Colonic mucosa (tissue), 4 donors: ENCODE measurements around the gene NMNAT1. TPM values are rescaled to one million over a fixed set of nuclear protein-coding genes. Genes with fewer than 3 reads are reported as not detected.

Source experiments
- DNase-seq: peaks from one replicate; pipeline ENCODE4 v3.0.0-alpha.2; 2020
- H3K27ac ChIP-seq: fragments of 200-600 bp; one replicate; pipeline ENCODE4 v1.8.0; 2021
- H3K27me3 ChIP-seq: fragments of 200-600 bp; one replicate; pipeline ENCODE4 v1.8.0; 2021
- H3K36me3 ChIP-seq: fragments of 200-600 bp; one replicate; pipeline ENCODE4 v1.8.0; 2021
- H3K4me1 ChIP-seq: fragments of 200-600 bp; one replicate; pipeline ENCODE4 v1.8.0; 2021; ENCODE audit warnings: mild to moderate bottlenecking
- H3K4me3 ChIP-seq: fragments of 200-600 bp; one replicate; pipeline ENCODE4 v1.8.0; 2021
- H3K9ac ChIP-seq, 2 donors: one replicate each; pipeline ENCODE4 v1.7.0; 2013; ENCODE audit warnings: control low read depth in 2 of 2, low read depth in 2 of 2, low read length in 2 of 2
- H3K9me3 ChIP-seq: fragments of 200-600 bp; one replicate; pipeline ENCODE4 v1.8.0; 2021
- CTCF ChIP-seq: fragments of 200-600 bp; IDR thresholded peaks from one replicate; pipeline ENCODE4 v1.8.0; 2022; ENCODE audit warnings: antibody characterized with exemption, mild to moderate bottlenecking
- intact Hi-C: fragments of 100-400 bp; cut with DNase I; formaldehyde crosslinking; loops from one replicate; pipeline ENCODE4 v1.14.1; 2022
- microRNA-seq: library from miRNA; unstranded; fragments of <30 nt; microRNA quantifications from one replicate; pipeline ENCODE4, GENCODE V29; 2019
- total RNA-seq, 2 donors: library from RNA; stranded (reverse); fragmentation: NEBNext Ultra II Directional in 1 of 2; extraction: Animal tissue kit (Norgen Biotek cat#: 25700) in 1 of 2; gene quantifications; one replicate each; pipeline ENCODE4 v1.2.1, GENCODE V29; 2021
- donor health status: healthy.
- donor health status: DM: no; HTN: no; CAD: no.
- donor health status: DM: no; HTN: no; CAD: no.

Gene NMNAT1
- total RNA-seq, 2 donors from 2014 or later, result 18.8 to 25.4 TPM

- Histone ChIP-seq H3K4me1 (peaks cover 9% of the 10 kb centered on the region), H3K27me3 (no peaks in the 10 kb centered on the region), H3K36me3 (no peaks in the 10 kb centered on the region), H3K9ac (peak overlapping the region; percentile 76 to 90), H3K4me3 (peak overlapping the region; percentile 78), H3K27ac (peak overlapping the region; percentile 91), H3K9me3 (no peaks in the 10 kb centered on the region)
- intact Hi-C loops, result loop anchor here (5.0 kb wide), 3 partner anchors 74 to 156 kb away; no protein-coding TSS in a partner anchor
- DNase-seq, result peak; percentile 44
- no peak for TF ChIP-seq CTCF
Measured at GRCh38 chr1:10033359-10033845, 90.1 kb downstream of the NMNAT1 start.

Small RNAs within 50 kb of the gene (microRNA-seq; reads per million reads assigned to microRNA genes)
- gene MIR5697, result 2.2 reads per million

Other genes starting within 250 kb of the NMNAT1 start
- 100 to 1,000 TPM; 215 to 226 TPM for gene CLSTN1, start 119.5 kb upstream of the NMNAT1 start, total RNA-seq
- gene CTNNBIP1, start 33.2 kb upstream of the NMNAT1 start, total RNA-seq, result 10 to 100 TPM; 28.1 to 30.1 TPM
- gene LZIC, start 84 bp upstream of the NMNAT1 start, total RNA-seq, result 10 to 100 TPM; 40.6 to 47.2 TPM
- gene RBP7, start 53.8 kb downstream of the NMNAT1 start, total RNA-seq, result 1 to 10 TPM in 1 of 2 donors, under 1 TPM in 1; 0.56 to 1.6 TPM
- gene UBE4B, start 89.5 kb downstream of the NMNAT1 start, total RNA-seq, result 10 to 100 TPM; 34.6 to 40.9 TPM